ENCODE data around the gene ZCCHC7. TPM values are rescaled to one million over a fixed set of nuclear protein-coding genes. Genes with fewer than 3 reads are reported as not detected.

Gene ZCCHC7
- total and polyA plus RNA-seq, 2 of the 8 experiments (the other 6 are each of a cell fraction or from before 2014, with no cell fraction given), result 12.2 to 27.5 TPM

DNA sequence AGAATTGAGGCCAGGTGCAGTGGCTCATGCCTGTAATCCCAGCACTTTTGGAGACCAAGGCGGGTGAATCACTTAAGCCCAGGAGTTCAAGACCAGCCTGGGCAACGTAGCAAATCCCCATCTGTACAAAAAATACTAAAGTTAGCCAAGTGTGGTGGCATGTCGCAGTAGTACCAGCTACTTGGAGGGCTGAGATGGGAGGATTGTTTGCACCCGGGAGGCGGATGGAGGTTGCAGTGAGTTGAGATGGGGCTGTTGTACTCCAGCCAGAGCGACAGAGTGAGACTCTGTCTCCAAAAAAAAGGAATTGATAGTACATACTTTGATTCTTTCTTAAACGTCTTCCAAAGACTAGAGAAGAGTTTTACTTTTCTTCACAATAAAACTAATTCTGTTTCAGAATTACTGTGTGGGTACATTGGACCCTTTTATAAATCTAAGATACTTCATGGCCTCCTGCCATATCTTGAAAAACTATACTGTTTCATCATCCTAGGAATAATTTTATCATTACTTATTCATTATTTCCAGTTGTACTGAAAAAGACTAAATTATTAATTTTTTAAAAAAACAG is 170.1 kb downstream of the ZCCHC7 start:
- no peak overlapping the region for H4K8ac ChIP-seq (ENCODE audit: extremely low read depth, insufficient read depth, low read length)
- no peaks in the 10 kb centered on the region; a peak in 1 of 7 replicates for H3K27me3 ChIP-seq (replicated peaks in 1 of 4; ENCODE audit: control insufficient read depth in 3 of 4, extremely low read depth in 1 of 4, insufficient read depth in 3 of 4, low read length in 3 of 4)
- H3K79me1 ChIP-seq (ENCODE audit: low read depth, low read length), result no peaks in the 10 kb centered on the region; the same call in 1 of the 2 replicates
- H2AK5ac ChIP-seq (ENCODE audit: low read depth, low read length), result no peak overlapping the region
- no peak overlapping the region for H3K27ac ChIP-seq (ENCODE audit: low read depth, low read length)
- no peaks in the 10 kb centered on the region; a peak in 2 of 7 replicates for H3K4me1 ChIP-seq (replicated peaks in 1 of 4; ENCODE audit: control insufficient read depth in 3 of 4, insufficient read depth in 4 of 4, low read length in 3 of 4)
- no peak overlapping the region for H3K23ac ChIP-seq (ENCODE audit: insufficient read length)
- H2BK20ac ChIP-seq (ENCODE audit: low read length), result no peak overlapping the region
- H2BK15ac ChIP-seq (ENCODE audit: low read length), result no peak overlapping the region
- no peak overlapping the region for H2AFZ ChIP-seq (ENCODE audit: low read length)
- H3K79me2 ChIP-seq (ENCODE audit: control insufficient read depth in 1 of 2, insufficient read depth in 2 of 2, low read length in 2 of 2), result no peaks in the 10 kb centered on the region
- H3K4me2 ChIP-seq (ENCODE audit: insufficient read depth in 1 of 2, low read depth in 2 of 2, low read length in 2 of 2), result no peak overlapping the region
- 86% methylated on average over 7 of the region's 7 CpGs; no CpG with 5 or more reads in 1 of the 2 experiments for WGBS, 2 experiments (ENCODE audit: extremely low coverage in 1 of 2, insufficient coverage in 1 of 2, insufficient read length in 1 of 2, insufficient replicate concordance in 2 of 2, low coverage in 1 of 2, low lambda C conversion rate in 2 of 2, missing lambda C conversion rate in 1 of 2)
- ChIA-PET CTCF (ENCODE audit: partially characterized antibody) (no interaction called here), POLR2A (ENCODE audit: partially characterized antibody) (no interaction called here)
- H2BK12ac ChIP-seq (ENCODE audit: low read depth, low read length), result no peak overlapping the region
- H3K4me3 ChIP-seq (ENCODE audit: extremely low read depth in 1 of 4, insufficient read depth in 2 of 4, low read depth in 3 of 4, low read length in 4 of 4), result no peak overlapping the region
- no peak overlapping the region for H4K91ac ChIP-seq (replicated peaks; ENCODE audit: insufficient read length, low read length)
- H3K56ac ChIP-seq (replicated peaks; ENCODE audit: insufficient read length, low read depth, low read length), result no peak overlapping the region
- no peaks in the 10 kb centered on the region for H3K9me3 ChIP-seq (ENCODE audit: insufficient read depth in 2 of 2, low read depth in 1 of 2, low read length in 1 of 2)
- DNase-seq (ENCODE audit: low read depth in 1 of 2, low spot score in 2 of 2), result no peak
- H3K18ac ChIP-seq (ENCODE audit: extremely low read depth, low read length), result no peak overlapping the region
- H3K9ac ChIP-seq (replicated peaks in 1 of 4; ENCODE audit: extremely low read depth in 1 of 4, low read depth in 3 of 4, low read length in 3 of 4), result no peak overlapping the region
- H3K23me2 ChIP-seq (ENCODE audit: low read depth, low read length), result no peaks in the 10 kb centered on the region
- no peaks in the 10 kb centered on the region for H3K36me3 ChIP-seq (ENCODE audit: control insufficient read depth in 2 of 4, insufficient read depth in 4 of 4, low read length in 3 of 4)
- no peak for FAIRE-seq
- H2BK120ac ChIP-seq (replicated peaks; ENCODE audit: low read depth, low read length), result no peak overlapping the region
- H2BK5ac ChIP-seq (ENCODE audit: low read depth, low read length), result no peak overlapping the region
- H3K4ac ChIP-seq (replicated peaks; ENCODE audit: insufficient read length, low read depth, low read length), result no peak overlapping the region
- no peaks in the 10 kb centered on the region for H4K20me1 ChIP-seq (replicated peaks in 1 of 2; ENCODE audit: control insufficient read depth in 1 of 2, insufficient read depth in 2 of 2, low read length in 2 of 2)
- H3K14ac ChIP-seq (ENCODE audit: insufficient read length), result no peak overlapping the region
- no peak overlapping the region for H4K5ac ChIP-seq (ENCODE audit: insufficient read length, low read depth, low read length)
- TF ChIP-seq POU5F1 (IDR thresholded peaks at IDR 0.05; ENCODE audit: low read depth, low read length), result no peak
- TF ChIP-seq CBX8 (IDR thresholded peaks at IDR 0.05; ENCODE audit: borderline replicate concordance, low read depth, low read length), result no peak
- TF ChIP-seq SAP30 (IDR thresholded peaks at IDR 0.05; ENCODE audit: insufficient read depth, insufficient replicate concordance, low read length), result no peak
- no peak for TF ChIP-seq HDAC2 (IDR thresholded peaks at IDR 0.05; ENCODE audit: borderline replicate concordance in 1 of 2, low read depth in 2 of 2, low read length in 2 of 2)
- no peak for TF ChIP-seq TCF12 (IDR thresholded peaks at IDR 0.05; ENCODE audit: low read depth, low read length)
- TF ChIP-seq, protein P1, sequence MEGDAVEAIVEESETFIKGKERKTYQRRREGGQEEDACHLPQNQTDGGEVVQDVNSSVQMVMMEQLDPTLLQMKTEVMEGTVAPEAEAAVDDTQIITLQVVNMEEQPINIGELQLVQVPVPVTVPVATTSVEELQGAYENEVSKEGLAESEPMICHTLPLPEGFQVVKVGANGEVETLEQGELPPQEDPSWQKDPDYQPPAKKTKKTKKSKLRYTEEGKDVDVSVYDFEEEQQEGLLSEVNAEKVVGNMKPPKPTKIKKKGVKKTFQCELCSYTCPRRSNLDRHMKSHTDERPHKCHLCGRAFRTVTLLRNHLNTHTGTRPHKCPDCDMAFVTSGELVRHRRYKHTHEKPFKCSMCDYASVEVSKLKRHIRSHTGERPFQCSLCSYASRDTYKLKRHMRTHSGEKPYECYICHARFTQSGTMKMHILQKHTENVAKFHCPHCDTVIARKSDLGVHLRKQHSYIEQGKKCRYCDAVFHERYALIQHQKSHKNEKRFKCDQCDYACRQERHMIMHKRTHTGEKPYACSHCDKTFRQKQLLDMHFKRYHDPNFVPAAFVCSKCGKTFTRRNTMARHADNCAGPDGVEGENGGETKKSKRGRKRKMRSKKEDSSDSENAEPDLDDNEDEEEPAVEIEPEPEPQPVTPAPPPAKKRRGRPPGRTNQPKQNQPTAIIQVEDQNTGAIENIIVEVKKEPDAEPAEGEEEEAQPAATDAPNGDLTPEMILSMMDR (IDR thresholded peaks at IDR 0.05; ENCODE audit: control extremely low read depth in 1 of 3, insufficient read depth in 1 of 3, low read depth in 1 of 3, low read length in 3 of 3), result no peak
- no peak for TF ChIP-seq CHD1 (IDR thresholded peaks at IDR 0.05; ENCODE audit: low read depth, low read length)
- TF ChIP-seq NANOG (IDR thresholded peaks at IDR 0.05; ENCODE audit: insufficient read depth, low read depth, low read length, poor library complexity, severe bottlenecking), result no peak
- TF ChIP-seq CHD2 (IDR thresholded peaks at IDR 0.05; ENCODE audit: low read length), result no peak
- TF ChIP-seq EZH2 (IDR thresholded peaks at IDR 0.05; ENCODE audit: low read depth, low read length, severe bottlenecking), result no peak
